ENCODE measurements around the gene SLC12A3. TPM values are rescaled to one million over a fixed set of nuclear protein-coding genes. Genes with fewer than 3 reads are reported as not detected.
A peak's percentile ranks its signal among the peaks of the same experiment; 100 is the strongest.

Gene SLC12A3
- total and polyA plus RNA-seq, 2 of the 8 experiments (the other 6 are each of a cell fraction or from before 2014, with no cell fraction given) = not detected

DNA sequence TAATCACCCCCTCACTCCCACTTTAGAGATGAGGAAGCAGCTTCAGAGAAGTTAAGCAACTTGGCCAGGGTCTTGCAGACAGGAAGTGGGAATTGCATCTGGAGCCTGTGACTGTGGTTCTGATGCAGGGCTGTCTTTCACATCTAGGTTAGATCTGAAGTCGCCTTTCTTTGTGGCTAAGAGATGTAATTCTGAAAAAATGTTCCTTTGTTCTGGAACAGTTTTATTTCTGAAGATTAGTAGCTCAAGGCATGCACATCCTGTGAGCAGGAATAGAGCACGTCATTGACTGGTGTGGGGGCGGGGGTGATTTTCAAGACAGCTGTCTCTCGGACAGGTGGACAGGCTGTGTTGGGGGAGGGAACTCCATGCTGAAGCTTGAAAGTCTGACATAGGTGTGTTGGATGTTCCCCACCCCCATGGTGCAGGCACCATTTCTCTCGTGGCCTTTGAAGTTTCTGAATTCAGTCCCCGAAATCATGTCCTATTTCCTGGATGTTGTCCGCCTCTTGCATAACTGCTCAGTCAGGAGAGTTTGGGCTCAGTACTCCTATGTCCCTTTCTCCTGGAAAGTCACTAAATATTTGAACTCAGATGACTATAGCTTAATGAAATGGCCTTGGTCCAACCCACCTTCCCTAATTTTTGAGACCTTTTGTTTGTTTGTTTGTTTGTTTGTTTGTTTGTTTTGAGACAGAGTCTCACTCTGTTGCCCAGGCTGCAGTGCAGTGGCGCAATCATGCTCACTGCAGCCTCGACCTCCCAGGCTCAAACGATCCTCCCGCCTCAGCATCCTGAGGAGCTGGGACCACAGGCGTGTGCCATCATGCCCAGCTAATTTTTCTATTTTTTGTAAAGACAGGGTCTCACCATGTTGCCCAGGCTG, 45.9 kb downstream of the SLC12A3 start:
- H3K4me2 ChIP-seq (ENCODE audit: insufficient read depth in 1 of 2, low read depth in 2 of 2, low read length in 2 of 2) = 0 out of 4 replicates have a peak overlapping the region, but pooled peaks of 1 of the 2 experiments have one; percentile 24
- TF ChIP-seq GABPA (IDR thresholded peaks at IDR 0.05; ENCODE audit: borderline replicate concordance, insufficient read depth, low read length) = no peak
- TF ChIP-seq RBBP5 (IDR thresholded peaks at IDR 0.05; ENCODE audit: borderline replicate concordance, low read depth, low read length) = no peak
- TF ChIP-seq ATF3 (IDR thresholded peaks at IDR 0.05; ENCODE audit: insufficient read depth, low read depth, low read length) = no peak
- TF ChIP-seq PHF8 (conservative IDR thresholded peaks at IDR 0.05; ENCODE audit: low read depth, low read length) = no peak
- no peak for TF ChIP-seq TEAD4 (IDR thresholded peaks at IDR 0.05; ENCODE audit: low read depth, low read length)
- no peak for TF ChIP-seq TBP (IDR thresholded peaks at IDR 0.05; ENCODE audit: low read depth, low read length)
- no peak for TF ChIP-seq SP2 (IDR thresholded peaks at IDR 0.05; ENCODE audit: low read length)
- TF ChIP-seq CREB1 (IDR thresholded peaks at IDR 0.05) = no peak
- no peak for TF ChIP-seq RAD21 (IDR thresholded peaks at IDR 0.05 in 1 of 2, conservative IDR thresholded peaks at IDR 0.05 in 1 of 2; ENCODE audit: low read depth in 2 of 2, low read length in 2 of 2)
- no peak for TF ChIP-seq SRF (IDR thresholded peaks at IDR 0.05; ENCODE audit: low read depth, low read length)
- TF ChIP-seq RXRA (IDR thresholded peaks at IDR 0.05; ENCODE audit: insufficient read depth, low read depth, low read length) = no peak

More for the DNA sequence above, 45.9 kb downstream of the SLC12A3 start:
- ChIA-PET CTCF (ENCODE audit: partially characterized antibody) (interaction anchor here (1.2 to 1.9 kb wide), 2 partner anchors 10 to 17 kb away, joined by 3 to 6 read pairs; no protein-coding TSS in a partner anchor), POLR2A (ENCODE audit: partially characterized antibody) (interaction anchor here (1.3 to 3.4 kb wide), 2 partner anchors 9 to 20 kb away, joined by 4 to 13 read pairs; partner anchors contain the start of gene HERPUD1)
- Histone ChIP-seq H3K9ac (replicated peaks in 1 of 4; ENCODE audit: extremely low read depth in 1 of 4, low read depth in 3 of 4, low read length in 3 of 4) (no peak overlapping the region), H2BK120ac (replicated peaks; ENCODE audit: low read depth, low read length) (no peak overlapping the region), H3K36me3 (ENCODE audit: control insufficient read depth in 2 of 4, insufficient read depth in 4 of 4, low read length in 3 of 4) (no peaks in the 10 kb centered on the region), H3K4me1 (replicated peaks in 1 of 4; ENCODE audit: control insufficient read depth in 3 of 4, insufficient read depth in 4 of 4, low read length in 3 of 4) (peaks cover 0 to 14% (median under 1%) of the 10 kb centered on the region in 4 experiments; a peak in 3 of 7 replicates), H4K8ac (ENCODE audit: extremely low read depth, insufficient read depth, low read length) (no peak overlapping the region), H2BK5ac (ENCODE audit: low read depth, low read length) (no peak overlapping the region), H2BK20ac (ENCODE audit: low read length) (no peak overlapping the region), H3K18ac (ENCODE audit: extremely low read depth, low read length) (no peak overlapping the region), H3K9me3 (ENCODE audit: insufficient read depth in 2 of 2, low read depth in 1 of 2, low read length in 1 of 2) (no peaks in the 10 kb centered on the region), H4K91ac (replicated peaks; ENCODE audit: insufficient read length, low read length) (no peak overlapping the region), H2AK5ac (ENCODE audit: low read depth, low read length) (no peak overlapping the region), H3K4ac (replicated peaks; ENCODE audit: insufficient read length, low read depth, low read length) (no peak overlapping the region), H4K5ac (ENCODE audit: insufficient read length, low read depth, low read length) (no peak overlapping the region), H3K14ac (ENCODE audit: insufficient read length) (no peak overlapping the region), H4K20me1 (replicated peaks in 1 of 2; ENCODE audit: control insufficient read depth in 1 of 2, insufficient read depth in 2 of 2, low read length in 2 of 2) (no peaks in the 10 kb centered on the region), H3K27ac (ENCODE audit: low read depth, low read length) (no peak overlapping the region), H3K23ac (ENCODE audit: insufficient read length) (no peak overlapping the region), H3K4me3 (ENCODE audit: extremely low read depth in 1 of 4, insufficient read depth in 2 of 4, low read depth in 3 of 4, low read length in 4 of 4) (no peak overlapping the region), H2BK12ac (ENCODE audit: low read depth, low read length) (no peak overlapping the region; the same call in 1 of the 2 replicates), H2AFZ (ENCODE audit: low read length) (no peak overlapping the region), H3K79me1 (ENCODE audit: low read depth, low read length) (no peaks in the 10 kb centered on the region), H3K23me2 (ENCODE audit: low read depth, low read length) (no peaks in the 10 kb centered on the region), H3K79me2 (ENCODE audit: control insufficient read depth in 1 of 2, insufficient read depth in 2 of 2, low read length in 2 of 2) (no peaks in the 10 kb centered on the region), H2BK15ac (ENCODE audit: low read length) (no peak overlapping the region), H3K56ac (replicated peaks; ENCODE audit: insufficient read length, low read depth, low read length) (no peak overlapping the region), H3K27me3 (replicated peaks in 1 of 4; ENCODE audit: control insufficient read depth in 3 of 4, extremely low read depth in 1 of 4, insufficient read depth in 3 of 4, low read length in 3 of 4) (no peaks in the 10 kb centered on the region; a peak in 1 of 7 replicates)
- whole genome bisulfite sequencing, 2 experiments (ENCODE audit: extremely low coverage in 1 of 2, insufficient coverage in 1 of 2, insufficient read length in 1 of 2, insufficient replicate concordance in 2 of 2, low coverage in 1 of 2, low lambda C conversion rate in 2 of 2, missing lambda C conversion rate in 1 of 2) = 90% methylated on average over 12 of the region's 12 CpGs; no CpG with 5 or more reads in 1 of the 2 experiments
- DNase-seq (ENCODE audit: low read depth in 1 of 2, low spot score in 2 of 2) = no peak
- FAIRE-seq = no peak

Data from H1 (cell line).